Hepatic stellate cell (primary cell): ENCODE measurements around the gene TXNL4B.
"Not testable (repeated sequence)": the region's sequence is repeated elsewhere in the genome, so short reads cannot be mapped to it uniquely, and the experiment has no call there.

Experiments used
- DNase-seq: peaks from one replicate; pipeline ENCODE4 v3.0.0; 2011; ENCODE audit warnings: low spot score

TXNL4B gene

GRCh38 chr16:72072514-72073342 lies 20.7 kb downstream of the TXNL4B start:
- no peak for DNase-seq

- no peak for DNase-seq
These were observed 24.5 kb downstream of the TXNL4B start for GRCh38 chr16:72068930-72069329.

DNA sequence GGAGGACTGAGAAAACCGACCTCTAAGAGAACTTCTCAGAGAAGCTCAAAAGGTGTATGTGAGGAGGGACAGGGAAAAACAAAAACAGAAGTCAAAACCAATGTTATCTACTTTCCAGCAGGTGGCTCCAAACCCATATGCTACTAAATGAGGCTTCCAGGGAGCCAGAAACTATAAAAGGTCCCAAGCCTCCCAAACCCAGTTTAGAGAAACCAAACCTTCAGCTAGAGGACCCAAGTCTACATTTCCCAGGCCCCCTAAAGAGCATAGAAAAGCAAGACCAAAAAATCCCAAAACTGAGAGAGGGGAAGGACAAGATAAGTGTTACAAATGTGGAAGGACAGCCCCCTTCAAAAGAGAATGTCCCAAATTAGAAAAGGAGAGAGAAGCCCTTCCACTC lies 26.7 kb downstream of the TXNL4B start:
- DNase-seq: peak; percentile 12

DNA sequence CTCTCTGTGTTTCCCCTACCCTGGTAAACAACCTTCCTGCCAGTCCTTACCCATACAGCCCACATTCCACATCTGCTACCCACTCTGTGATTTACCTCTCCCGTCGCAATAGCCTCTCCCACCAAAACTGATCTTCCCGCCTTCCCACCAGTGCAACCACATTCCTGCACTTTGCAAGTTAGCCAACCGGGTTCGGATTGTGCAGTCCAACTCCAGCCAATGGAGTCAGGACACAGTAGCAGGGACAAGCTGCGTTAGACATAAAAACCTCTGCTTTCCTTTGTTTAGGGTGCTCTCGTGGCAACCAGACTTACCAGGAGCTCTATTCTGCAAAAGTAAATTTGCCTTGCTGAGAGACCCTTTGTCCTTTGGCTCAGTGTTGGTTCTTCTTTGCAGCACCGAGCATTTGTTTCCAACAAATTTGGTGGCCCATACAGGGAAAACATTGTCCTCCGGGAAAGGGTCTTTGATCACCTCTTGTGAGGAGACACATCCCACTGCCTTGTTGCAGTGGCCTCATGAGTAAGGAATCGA lies 29.0 kb downstream of the TXNL4B start:
- DNase-seq: no peak

DNA sequence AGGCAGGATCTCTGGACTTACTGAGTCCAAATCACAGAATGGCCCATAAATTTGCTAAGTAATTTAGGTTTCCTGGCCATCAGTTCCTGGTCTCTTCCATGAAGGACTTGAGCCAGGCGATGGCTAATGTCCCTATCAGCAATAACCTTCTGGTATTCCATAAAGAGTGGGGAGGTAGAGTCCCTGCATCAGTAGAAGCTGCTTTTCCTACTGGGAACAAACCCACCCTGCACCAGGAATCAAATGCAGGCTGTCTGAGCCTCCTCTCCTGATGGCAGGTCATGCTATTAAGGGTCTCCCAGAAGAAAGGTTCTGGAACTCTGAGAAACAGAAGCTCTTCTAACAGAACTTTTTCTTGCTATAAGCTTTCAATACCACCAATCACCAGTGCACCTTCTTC lies 31.9 kb downstream of the TXNL4B start:
- no peak for DNase-seq

GRCh38 chr16:72060405-72060804 lies 33.0 kb downstream of the TXNL4B start:
- DNase-seq: no peak

- DNase-seq: not testable (repeated sequence)
These were observed 34.4 kb downstream of the TXNL4B start for GRCh38 chr16:72059060-72059459.

- not testable (repeated sequence) for DNase-seq
These were observed 36.1 kb downstream of the TXNL4B start for GRCh38 chr16:72057313-72057712.

DNA sequence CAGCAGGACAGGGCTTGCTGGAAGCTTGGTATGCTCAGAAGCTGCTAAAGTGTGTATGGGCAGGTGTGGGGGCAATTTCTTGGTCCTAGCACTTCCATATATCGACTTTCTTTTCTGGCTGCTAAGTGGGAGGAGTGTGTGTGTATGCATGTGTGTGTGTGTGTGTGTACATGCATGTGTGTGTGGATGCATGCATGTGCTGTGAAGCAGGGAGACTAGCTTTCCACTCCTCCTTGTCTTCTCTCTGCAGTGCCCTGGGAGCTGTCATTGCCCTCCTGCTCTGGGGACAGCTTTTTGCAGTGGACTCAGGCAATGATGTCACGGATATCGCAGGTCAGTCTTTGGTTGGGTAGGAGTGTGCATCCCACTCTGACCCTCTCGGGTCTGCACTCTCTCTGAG lies 37.5 kb downstream of the TXNL4B start:
- no peak for DNase-seq

GRCh38 chr16:72054254-72054847 lies 39.1 kb downstream of the TXNL4B start, which contains the start of gene HP:
HP (plus strand) TSS chr16:72054505; CDS start chr16:72054653, 148 bp downstream.
- DNase-seq: not testable (repeated sequence)

GRCh38 chr16:72051818-72052217 lies 41.6 kb downstream of the TXNL4B start:
- no peak for DNase-seq

GRCh38 chr16:72050769-72051464 lies 42.5 kb downstream of the TXNL4B start:
- no peak for DNase-seq

- DNase-seq: no peak
These were observed 44.3 kb downstream of the TXNL4B start for GRCh38 chr16:72049110-72049509.

GRCh38 chr16:72044825-72045359 lies 48.5 kb downstream of the TXNL4B start:
- DNase-seq: no peak

DNA sequence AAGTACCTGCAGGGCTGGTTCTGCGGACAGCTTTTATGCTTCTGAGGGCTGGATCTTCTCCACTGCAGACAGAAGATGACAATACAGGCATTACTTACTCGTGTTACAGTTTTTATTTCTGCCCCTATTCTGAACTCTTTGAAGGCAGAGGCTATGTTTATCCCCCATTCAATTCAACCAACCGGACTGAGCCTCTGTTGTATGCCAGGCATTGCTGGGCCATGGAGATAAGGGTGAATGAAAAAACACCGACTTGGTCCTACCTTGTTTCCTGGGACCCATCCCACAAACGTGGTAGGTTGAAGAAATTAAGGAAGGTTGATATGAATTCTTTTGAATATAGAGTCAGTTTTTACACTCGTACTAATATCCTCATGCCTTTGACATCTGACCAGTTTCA lies 49.1 kb downstream of the TXNL4B start:
- DNase-seq: no peak

DNA sequence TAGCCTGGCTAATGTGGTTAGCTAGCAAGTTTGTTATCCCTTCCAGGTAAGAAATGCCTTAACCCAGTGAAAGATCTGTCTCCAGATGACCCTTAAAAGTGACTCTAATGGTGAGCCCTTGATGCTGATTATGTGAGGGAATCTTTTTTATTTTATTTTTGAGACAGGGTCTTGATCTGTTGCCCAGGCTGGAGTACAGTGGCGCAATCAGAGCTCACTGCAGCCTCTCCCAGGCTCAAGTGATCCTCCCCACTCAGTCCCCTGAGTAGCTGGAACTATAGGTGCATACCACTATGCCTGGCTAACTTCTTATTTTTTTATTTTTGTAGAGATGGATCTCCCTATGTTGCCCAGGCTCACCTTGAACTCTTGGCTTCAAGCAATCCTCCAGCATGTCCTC lies 49.9 kb downstream of the TXNL4B start:
- no peak for DNase-seq

- no peak for DNase-seq
These were observed 50.4 kb downstream of the TXNL4B start for GRCh38 chr16:72043058-72043457.

GRCh38 chr16:72042157-72042660 lies 51.2 kb downstream of the TXNL4B start:
- DNase-seq: no peak

- no peak for DNase-seq
These were observed 57.3 kb downstream of the TXNL4B start for GRCh38 chr16:72036098-72036497.
